Activated CD4-positive, alpha-beta T cell treated with anti-CD3 and anti-CD28 coated beads for 48 hours (primary cell): ENCODE data around the gene TMED4.
"Not testable (repeated sequence)": the region's sequence is repeated elsewhere in the genome, so short reads cannot be mapped to it uniquely, and the experiment has no call there.

Source experiments
- DNase-seq: peaks from one replicate; pipeline ENCODE4 v3.0.0-alpha.2; 2020

Gene TMED4

DNA sequence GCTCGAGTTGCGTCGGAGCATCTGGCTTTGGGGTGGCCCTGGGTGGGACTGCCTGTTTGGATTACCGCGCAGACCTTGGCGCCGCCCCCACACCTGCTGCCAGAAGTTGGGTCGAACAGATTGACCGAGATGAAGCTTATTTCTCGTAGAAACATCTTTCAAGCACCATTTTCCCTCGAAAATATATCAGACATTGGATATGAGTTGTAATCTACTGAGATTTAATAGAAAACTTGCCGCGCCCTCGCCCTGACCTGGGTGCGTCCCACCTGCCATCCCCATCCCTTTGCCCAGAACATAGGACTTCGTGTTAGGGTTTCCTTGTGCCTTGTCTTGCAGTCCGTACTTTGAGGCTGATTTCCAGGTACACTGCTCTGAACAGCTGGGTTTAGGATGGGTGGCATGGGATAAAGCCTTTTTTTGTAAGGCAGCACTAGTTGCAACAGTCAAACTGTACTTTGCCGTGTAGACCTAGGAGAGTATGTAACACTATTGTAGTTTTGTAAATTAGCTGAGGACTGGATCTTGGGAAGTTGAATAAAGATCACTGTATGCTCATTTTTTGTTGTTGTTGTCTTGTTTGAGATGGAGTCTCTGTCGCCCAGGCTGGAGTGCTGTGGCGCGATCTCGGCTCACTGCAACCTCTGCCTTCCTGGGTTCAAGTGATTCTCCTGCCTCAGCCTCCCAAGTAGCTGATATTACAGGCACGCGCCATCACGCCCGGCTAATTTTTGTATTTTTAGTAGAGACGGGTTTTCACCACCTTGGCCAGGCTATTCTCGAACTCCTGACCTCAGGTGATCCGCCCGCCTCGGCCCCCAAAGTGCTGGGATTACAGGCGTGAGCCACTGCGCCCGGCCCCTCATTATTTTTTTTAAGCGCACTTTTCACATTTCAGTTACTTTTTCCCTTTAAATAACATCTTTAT, 25.4 kb upstream of the TMED4 start:
- DNase-seq: no peak

DNA sequence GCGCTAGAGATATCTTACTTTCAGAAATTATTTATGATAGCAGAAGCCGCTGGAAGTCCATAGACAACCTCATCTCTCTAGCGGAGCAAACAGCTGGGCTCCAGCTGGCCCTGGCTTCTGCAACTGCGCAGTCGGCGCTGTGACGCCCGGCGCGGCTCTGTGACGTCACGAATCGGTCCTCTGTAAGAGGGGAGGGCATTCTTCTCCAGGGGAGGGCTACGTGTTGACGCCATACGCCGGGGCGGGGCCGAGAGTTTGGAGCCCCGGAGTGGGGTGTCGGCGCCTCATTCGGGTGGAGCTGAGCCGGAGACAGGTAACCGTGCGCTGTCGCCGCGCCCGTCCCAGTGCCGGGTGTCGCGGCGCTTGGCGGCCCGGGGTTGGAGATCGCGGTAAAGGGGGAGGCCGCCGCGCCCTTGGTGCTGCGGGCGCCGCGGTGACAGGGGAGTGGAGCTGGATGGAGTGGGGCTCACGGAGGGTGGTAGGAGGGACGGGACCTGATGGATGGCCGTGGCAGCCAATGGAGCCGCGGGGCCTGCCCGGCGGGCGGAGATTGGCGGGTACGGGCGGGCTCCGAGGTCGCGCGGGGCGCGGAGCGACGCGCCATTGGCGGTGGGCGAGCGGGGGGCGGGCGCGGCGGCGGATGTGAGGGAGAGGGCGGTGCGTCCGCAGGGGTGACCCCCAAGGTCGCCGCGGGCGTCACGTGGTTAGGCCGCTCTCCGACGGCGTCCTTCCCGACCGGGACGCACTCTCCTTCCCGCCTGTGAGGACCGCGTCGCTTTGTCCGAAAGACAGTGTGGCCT, 24.5 kb upstream of the TMED4 start, which contains the start of gene OGDH:
TSS of gene OGDH (plus strand) at position 287 of the 800 bp plus-strand sequence. CDS start 17,717 bp downstream, outside the sequence.
- peak; percentile 100 for DNase-seq

DNA sequence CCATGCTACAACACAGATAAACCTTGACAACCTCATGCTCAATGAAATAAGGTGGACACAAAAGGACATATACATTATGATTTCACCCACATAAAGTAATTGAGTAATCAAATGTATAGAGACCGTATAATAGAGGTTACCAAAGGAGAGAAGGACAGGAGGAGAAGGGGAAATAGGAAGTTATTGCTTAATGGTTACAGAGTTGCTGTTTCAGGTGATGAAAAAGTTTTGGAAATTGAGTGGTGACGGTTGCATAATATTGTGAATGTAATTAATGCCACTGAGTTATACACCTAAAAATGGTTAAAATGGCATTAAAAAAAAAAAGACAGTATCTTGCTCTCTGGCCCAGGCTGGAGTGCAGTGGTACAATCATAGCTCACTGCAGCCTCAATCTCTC, 22.9 kb upstream of the TMED4 start:
- DNase-seq: no peak

DNA sequence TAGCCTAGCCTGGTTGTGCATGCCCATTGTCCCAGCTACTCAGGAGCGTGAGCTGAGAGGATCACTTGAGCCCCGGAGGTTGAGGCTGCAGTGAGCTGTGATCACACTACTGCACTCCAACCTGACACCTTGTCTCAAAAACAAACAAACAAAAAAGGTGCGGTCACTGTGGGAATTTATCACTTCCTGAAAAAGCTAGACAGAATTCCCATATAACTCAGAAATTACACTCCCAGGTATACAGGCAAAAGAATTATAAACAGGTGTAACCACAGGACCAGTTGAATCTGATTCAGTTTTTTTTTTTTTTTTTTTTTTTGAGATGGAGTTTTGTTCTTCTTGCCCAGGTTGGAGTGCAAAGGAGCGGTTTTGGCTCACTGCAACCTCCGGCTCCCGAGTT, 21.2 kb upstream of the TMED4 start:
- DNase-seq: no peak

DNA sequence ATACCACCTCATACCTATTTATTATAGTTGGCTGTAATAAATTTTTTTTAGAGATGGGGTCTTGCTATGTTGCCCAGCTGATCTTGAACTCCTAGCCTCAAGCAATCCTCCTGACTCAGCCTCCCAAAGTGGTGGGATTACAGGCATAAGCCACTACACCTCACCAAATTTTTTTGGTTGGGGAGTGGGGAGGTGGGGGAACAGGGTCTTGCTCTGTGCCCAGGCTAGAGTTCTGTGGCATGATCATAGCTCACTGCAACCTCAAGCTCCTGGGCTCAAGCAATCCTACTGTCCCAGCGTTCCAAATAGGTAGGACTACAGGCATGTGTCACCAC, 20.5 kb upstream of the TMED4 start:
- no peak for DNase-seq

DNA sequence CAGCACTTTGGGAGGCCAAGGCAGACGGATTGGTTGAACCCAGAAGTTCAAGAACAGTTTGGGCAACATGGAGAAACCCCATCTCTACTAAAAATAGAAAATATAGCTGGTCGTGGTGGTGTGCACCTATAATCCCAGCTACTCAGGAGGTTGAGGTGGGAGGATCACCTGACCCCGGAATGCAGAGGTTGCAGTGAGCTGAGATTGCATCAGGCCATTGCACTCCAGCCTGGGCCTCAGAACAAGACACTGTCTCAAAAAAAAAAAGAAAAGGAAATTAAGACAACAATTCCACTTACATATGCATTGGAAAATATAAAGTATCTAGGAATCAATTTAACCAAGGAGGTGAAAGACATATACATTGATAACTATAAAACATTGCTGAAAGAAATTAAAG, 17.2 kb upstream of the TMED4 start:
- no peak for DNase-seq

DNA sequence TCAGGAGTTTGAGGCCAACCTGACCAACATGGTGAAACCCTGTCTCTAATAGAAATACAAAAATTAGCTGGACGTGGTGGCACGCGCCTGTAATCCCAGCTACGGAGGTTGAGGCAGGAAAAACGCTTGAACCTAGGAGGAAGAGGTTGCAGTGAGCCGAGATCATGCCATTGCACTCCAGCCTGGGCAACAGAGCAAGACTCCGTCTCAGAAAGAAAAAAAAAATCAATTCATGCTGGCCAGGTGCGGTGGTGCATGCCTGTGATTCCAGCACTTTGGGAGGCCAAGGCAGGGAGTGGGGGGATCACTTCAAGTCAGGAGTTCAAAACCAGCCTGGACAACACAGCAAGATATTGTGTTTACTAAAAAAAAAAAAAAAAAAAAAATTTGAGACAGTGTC, 15.2 kb upstream of the TMED4 start:
- not testable (repeated sequence) for DNase-seq

DNA sequence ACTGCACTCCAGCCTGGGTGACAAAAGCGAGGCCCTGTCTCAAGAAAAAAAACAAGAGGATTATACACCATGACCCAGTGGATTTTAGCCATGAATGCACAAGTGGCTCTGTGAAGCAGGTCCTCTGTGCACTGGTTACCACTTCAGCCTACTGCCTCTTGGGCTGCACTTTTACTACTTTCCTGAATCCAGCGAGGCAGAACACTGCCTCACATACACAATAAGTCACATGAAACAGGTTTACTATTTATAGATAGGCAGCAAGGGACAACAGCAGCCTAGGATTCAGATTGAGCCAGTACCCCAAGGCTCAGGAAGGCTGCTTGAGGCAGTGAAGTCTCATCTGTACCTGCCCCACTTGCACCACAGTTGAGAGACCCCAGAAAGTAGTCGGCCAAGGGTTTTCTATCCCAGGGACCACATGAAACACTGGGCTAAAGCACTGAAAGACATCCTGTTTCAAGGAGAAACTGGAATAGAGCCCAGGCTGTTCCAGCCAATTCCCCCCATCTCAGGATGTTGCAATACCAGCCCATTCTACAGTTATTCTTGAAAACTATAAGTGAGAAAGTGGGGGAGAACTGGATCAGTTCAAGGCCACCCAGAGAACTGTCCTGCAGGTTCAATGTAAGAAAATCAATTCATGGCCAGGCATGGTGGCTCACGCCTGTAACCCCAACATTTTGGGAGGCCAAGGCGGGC, 14.1 kb upstream of the TMED4 start:
- no peak for DNase-seq

DNA sequence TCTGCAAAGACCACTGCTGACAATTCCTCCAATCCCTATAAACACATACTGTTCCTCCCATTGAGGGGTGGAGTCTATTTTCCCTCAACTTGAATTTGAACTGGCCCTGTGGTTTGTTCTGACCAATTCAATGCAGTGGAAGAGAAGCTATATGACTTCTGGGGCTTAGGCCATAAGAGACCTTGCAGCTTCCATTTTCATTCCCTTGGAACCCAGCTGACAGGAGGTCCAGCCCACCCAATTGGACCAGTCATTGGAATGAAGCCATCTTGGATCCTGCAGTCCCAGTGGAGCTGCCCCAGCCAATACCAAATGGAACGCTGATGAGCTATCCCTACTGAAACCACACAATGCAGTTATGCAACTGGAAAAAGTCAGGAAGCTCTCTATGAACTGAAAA, 8.9 kb upstream of the TMED4 start:
- no peak for DNase-seq

DNA sequence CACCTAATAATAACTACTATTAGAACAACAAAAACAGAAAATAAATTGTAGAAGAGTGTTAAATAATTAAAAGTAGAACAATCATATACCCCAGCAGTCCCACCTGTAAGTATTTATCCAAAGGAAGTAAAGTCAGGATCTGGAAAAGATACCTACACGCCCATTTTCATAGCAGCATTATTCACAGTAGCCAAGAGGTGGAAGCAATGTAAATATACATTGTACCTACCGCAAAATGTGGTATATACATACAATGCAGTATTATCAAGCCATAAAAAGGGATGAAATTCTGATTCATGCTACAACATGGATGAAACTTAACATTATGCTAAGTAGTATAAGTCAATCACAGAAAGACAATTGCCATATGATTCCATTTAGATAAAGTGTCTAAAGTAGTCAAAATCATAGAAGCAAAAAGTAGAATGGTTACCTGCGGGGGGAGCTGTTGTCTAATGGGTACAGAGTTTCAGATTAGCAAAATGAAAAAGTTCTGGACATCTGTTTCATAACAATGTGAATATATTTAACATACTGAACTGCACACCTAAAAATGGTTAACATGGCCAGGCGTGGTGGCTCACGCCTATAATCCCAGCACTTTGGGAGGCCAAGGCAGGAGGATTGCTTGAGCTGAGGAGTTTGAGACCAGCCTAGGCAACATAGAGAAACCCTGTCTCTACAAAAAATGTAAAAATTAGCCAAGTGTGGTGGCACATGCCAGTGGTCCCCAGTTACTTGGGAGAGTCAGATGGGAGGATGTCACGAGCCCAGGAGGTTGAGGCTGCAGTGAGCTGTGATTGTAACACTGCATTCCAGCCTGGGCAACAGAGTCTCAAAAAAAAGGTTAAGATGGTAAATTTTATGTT, 6.0 kb upstream of the TMED4 start:
- peak; percentile 66 for DNase-seq

DNA sequence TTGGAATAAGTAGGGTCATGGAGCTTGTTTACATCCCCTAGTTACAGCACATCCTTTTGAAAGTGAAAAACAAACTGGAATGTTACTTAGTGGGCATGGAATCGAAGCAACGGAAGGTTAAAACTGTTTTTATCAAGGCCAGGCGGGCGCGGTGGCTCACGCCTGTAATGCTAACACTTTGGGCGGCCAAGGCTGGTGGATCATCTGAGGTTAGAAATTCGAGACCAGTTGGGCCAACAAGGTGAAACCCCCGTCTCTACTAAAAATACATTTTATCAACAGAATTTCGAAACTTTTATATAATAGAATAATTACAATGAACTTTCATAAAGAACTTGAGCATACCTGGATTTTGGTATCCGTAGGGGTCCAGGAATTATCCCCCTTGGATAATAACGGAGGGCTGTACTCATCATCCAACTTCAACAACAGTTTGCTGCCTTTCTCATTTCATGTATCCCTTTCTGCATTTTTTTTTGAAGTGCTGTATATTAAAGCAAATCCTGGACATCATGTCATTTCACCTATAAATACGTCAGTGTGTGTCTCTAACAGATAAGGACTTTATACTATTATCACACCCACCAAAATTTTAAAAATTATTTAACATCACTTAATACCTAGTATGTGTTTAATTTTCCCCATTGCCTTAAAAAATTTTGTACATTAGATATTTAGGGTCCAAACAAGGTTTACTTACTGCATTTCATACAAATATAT, 1.3 kb upstream of the TMED4 start:
- no peak for DNase-seq

DNA sequence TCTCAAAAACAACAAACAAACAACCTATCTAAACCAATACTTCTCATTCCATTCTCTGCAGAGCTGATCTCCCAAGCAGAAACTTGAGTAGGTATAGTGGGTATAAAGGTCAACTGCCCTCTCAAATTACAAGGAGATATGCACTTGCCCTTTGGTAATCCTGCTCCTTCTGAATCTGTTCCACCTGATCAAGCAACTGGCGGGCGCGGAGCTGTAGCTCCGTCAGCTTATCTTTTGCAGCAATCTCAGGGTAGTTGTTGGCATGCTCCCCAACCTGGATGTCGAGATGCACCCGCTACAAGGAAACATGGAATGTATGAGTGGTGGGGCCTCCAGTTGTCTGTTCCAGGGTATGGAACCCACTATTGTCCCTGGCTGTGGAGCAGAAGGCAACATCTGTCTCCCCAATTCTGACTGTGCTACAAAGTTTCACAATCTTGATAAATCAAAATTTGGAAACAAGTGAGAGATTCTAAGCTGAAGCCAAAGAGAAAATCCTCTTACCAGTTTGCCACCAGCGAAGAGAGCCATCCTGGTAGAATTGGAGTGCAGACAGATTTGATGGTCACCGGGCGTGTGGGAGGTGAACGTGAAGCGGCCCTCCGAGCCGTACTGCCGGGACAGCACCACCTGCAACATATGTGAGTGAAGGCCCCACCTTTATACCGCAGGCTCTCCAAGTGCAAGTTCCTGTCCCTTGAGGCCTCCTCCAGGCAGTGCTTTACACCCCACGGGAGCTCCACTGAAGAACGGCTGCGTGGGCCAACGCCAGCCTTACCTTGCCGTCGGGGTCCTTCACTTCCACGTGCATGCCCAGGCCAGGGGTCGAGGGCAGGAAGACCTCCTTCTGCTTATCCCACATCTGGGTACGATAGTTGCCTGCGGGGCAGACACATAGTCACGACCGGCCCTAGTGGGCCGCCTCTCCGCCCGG, 819 bp downstream of the TMED4 start:
- DNase-seq: peak; percentile 64

DNA sequence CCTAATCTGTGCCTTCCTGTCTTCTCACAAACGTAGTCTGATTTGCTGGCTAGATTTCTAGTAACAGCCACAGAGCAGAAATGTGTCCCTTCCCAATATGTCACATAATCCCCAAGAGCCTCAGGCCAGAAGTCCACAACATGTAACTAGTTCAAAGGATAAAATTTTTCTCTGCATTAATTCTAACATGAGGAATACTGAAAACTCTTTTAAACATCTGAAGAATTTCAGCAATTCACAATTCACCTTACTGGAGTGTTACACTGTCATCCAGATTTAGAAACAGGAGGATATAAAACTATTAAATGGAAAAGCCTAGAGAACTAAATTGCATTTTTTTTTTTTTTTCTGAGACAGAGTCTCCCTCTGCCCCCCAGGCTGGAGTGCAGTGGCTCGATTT, 5.8 kb downstream of the TMED4 start:
- no peak for DNase-seq

DNA sequence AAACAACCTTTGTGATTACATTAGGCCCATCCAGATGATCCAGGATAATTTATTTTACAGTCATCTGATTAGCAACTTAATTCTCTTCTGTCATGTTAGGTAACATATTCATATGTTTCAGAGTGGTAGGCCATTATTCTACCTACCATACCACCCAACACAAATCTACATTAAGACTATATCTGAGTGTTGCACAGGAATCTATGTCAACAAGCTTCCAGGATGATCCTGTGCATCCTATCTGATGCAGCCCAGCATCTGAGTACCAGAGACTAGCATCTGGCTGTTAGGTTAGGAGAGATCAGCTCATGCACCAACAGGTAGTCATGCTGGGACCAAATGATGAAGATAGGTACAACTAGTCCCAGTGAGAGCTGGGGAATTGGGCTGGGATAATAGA, 7.0 kb downstream of the TMED4 start:
- no peak for DNase-seq

DNA sequence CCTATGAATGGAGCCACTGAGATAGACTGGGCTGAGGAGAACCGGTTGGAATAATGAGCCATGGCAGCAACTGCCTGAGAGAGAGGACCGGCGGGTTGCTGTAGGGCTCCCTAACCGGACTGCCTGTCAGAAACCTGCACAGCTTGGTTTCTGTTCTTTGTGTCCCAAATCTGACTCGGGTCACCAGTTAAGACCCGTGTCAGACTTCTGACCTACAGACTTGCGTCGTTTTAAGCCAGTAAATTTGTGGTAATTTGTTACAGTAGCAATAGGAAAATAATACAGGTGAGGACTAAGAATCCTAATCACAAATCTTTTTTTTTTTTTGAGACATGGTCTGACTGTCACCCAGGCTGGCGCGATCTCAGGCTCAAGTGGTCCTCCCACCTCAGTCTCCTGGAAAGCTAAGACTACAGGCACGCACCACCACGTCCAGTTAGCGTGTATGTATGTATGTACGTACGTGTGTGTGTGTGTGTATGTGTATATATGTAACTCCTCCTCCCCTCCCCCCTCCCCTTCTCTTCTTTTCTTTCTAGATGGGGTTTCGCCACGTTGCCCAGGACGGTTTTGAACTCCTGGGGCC, 7.7 kb downstream of the TMED4 start:
- no peak for DNase-seq

DNA sequence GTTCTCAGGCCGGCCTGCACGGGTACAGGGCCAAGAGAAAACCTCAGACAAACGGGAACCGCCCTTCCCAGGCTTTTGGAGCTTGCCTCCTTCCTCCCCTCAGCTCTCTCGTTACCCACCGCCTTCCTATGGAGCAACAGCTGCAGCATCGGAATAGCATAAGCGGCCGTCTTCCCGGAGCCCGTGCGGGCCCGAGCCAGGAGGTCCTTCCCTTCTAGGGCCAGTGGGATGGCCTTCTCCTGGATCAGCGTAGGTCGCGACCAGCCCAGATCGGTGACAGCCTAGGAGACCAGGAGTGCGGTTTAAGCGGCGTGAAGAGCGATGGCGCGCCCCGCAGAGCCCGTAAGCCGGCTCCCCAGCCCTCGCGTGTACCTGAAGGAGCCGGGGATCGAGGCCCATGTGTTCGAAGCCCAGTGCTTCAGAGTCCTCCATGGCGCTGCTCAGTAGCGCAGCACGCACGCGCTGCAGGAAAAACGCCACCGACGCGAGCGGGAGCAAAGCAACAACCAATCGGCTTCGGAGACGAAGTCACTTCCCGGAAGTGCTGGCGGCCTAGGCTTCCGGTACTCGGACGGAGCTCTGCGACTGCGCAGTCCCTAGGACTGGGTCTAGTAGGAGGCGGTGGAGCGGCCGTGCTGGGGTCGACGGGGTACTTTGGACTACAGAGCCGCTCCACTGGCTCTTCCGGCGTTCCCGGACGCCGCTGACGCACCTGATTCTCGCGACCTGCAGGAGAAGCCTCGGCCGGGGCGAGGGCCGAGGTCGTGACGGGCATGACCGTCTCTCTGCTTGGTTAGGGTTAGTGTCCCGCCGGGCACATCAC, 8.4 kb downstream of the TMED4 start, which contains the start of gene DDX56:
TSS of gene DDX56 (minus strand) at position 445 of the 823 bp plus-strand sequence. CDS start at position 432, 13 bp downstream.
- DNase-seq: peak; percentile 96

DNA sequence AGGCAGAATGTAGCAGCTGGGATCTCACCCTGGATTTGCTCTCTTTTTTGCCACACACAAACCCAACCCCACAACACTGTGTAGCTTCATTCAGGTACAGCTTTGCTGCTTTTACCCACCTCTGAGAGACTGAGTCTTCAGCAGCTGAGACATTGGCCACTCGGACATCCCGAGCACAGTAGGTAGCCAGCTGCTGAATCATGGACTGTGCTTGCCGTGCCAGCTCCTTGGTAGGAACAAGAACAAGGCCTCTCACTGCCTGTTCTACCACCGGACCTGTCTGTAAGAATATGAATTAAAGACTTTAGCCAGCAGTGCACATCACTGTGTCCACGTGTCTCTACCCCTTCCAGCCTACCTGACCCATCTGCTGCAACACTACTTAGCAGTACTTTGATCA, 9.3 kb downstream of the TMED4 start:
- no peak for DNase-seq

DNA sequence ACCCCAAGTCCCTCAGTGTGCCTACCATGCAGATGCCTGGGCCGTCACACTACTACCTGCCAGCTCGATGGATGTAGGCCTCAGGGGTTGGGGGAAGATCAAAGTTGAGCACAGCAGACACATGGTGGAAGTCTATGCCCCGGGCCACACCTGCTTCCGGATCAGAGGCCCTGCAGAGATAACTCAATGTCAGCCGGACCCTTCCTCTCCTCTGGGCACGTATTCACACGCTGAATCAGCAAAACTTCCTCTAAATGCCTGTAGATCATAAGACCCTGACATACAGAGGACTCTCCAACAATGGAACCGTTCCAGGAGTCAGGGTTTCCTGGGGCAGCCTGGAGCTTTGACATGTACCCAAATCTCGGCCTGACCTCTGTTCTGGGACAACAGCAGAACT, 12.1 kb downstream of the TMED4 start:
- DNase-seq: no peak
